H1 (cell line): Measurements from ENCODE around the gene VPS18. TPM values are rescaled to one million over a fixed set of nuclear protein-coding genes. Genes with fewer than 3 reads are reported as not detected.

Experiments
- CTCF ChIA-PET: fragments of 300-600 bp; sonication (Branson Sonifier 250); formaldehyde crosslinking; loops from one replicate; lab custom pipeline; 2021; ENCODE audit not compliant: partially characterized antibody; lab: Charles Lee
- POLR2A ChIA-PET: fragments of 300-600 bp; sonication (Branson Sonifier 250); formaldehyde crosslinking; loops from one replicate; lab custom pipeline; 2021; ENCODE audit warnings: inconsistent platforms; ENCODE audit not compliant: partially characterized antibody; lab: Charles Lee
- DNase-seq, 2 experiments: peaks; one replicate each; pipeline versions ENCODE4 v3.0.0 to v3.0.0-alpha.2; 2010 to 2022; ENCODE audit warnings: low spot score in 2 of 2, low read depth in 1 of 2, mixed read lengths in 1 of 2
- FAIRE-seq: peaks from 2 replicates; lab custom pipeline; 2011; peaks lifted over from hg19 to GRCh38; lab: Jason Lieb, UNC
- H2AFZ ChIP-seq: 2 replicates; pipeline ENCODE4 v1.8.1; 2012; ENCODE audit warnings: low read length, inconsistent platforms
- H2AK5ac ChIP-seq: 2 replicates; pipeline ENCODE4 v1.6.1; 2013; ENCODE audit warnings: low read depth, low read length
- H2BK120ac ChIP-seq: replicated peaks from 2 replicates; pipeline ENCODE3; 2013; ENCODE audit warnings: low read depth, low read length, inconsistent platforms
- H2BK12ac ChIP-seq: 2 replicates; pipeline ENCODE4 v1.6.1; 2013; ENCODE audit warnings: low read depth, low read length
- H2BK15ac ChIP-seq: 2 replicates; pipeline ENCODE4 v1.6.1; 2013; ENCODE audit warnings: low read length
- H2BK20ac ChIP-seq: 2 replicates; pipeline ENCODE4 v1.6.1; 2013; ENCODE audit warnings: low read length
- H2BK5ac ChIP-seq: 2 replicates; pipeline ENCODE4 v1.6.1; 2013; ENCODE audit warnings: low read depth, low read length
- H3K14ac ChIP-seq: 2 replicates; pipeline ENCODE4 v1.6.1; 2013; ENCODE audit warnings: inconsistent platforms; ENCODE audit not compliant: insufficient read length
- H3K18ac ChIP-seq: 2 replicates; pipeline ENCODE4 v1.6.1; 2013; ENCODE audit warnings: low read length; ENCODE audit errors: extremely low read depth
- H3K23ac ChIP-seq: 2 replicates; pipeline ENCODE4 v1.6.1; 2013; ENCODE audit warnings: inconsistent platforms; ENCODE audit not compliant: insufficient read length
- H3K23me2 ChIP-seq: 2 replicates; pipeline ENCODE4 v1.6.1; 2013; ENCODE audit warnings: low read depth, low read length
- H3K27ac ChIP-seq: 2 replicates; pipeline ENCODE4 v1.6.1; 2011; ENCODE audit warnings: low read depth, low read length, inconsistent platforms
- H3K27me3 ChIP-seq, 4 experiments: replicated peaks in 1 of 4; 1 replicate in 1 of 4; 2 replicates in 3 of 4; pipeline versions ENCODE4 v1.6.1 to v1.8.1; 2011 to 2013; ENCODE audit warnings: low read length in 3 of 4, mild to moderate bottlenecking in 3 of 4, inconsistent platforms in 2 of 4, mixed read lengths in 2 of 4, moderate library complexity in 1 of 4; ENCODE audit not compliant: control insufficient read depth in 3 of 4, insufficient read depth in 3 of 4; ENCODE audit errors: extremely low read depth in 1 of 4
- H3K36me3 ChIP-seq, 4 experiments: 2 replicates each; pipeline versions ENCODE4 v1.6.1 to v1.8.1; 2011 to 2013; ENCODE audit warnings: mild to moderate bottlenecking in 4 of 4, low read length in 3 of 4, moderate library complexity in 2 of 4, control low read depth in 1 of 4, inconsistent platforms in 1 of 4; ENCODE audit not compliant: insufficient read depth in 4 of 4, control insufficient read depth in 2 of 4
- H3K4ac ChIP-seq: replicated peaks from 2 replicates; pipeline ENCODE3; 2013; ENCODE audit warnings: low read length, low read depth, mixed read lengths, inconsistent platforms; ENCODE audit not compliant: insufficient read length
- H3K4me1 ChIP-seq, 4 experiments: replicated peaks in 1 of 4; 1 replicate in 1 of 4; 2 replicates in 3 of 4; pipeline versions ENCODE4 v1.6.1 to v1.8.1; 2011 to 2013; ENCODE audit warnings: low read length in 3 of 4, inconsistent platforms in 2 of 4, mixed read lengths in 1 of 4; ENCODE audit not compliant: insufficient read depth in 4 of 4, control insufficient read depth in 3 of 4
- H3K4me2 ChIP-seq, 2 experiments: 2 replicates each; pipeline versions ENCODE4 v1.6.1 to v1.8.1; 2011 to 2013; ENCODE audit warnings: low read depth in 2 of 2, low read length in 2 of 2, control low read depth in 1 of 2, inconsistent platforms in 1 of 2, mild to moderate bottlenecking in 1 of 2; ENCODE audit not compliant: insufficient read depth in 1 of 2
- H3K4me3 ChIP-seq, 4 experiments: fragments of 200-600, 300-600 bp in 1 of 4; sonication (generic), shearing (Covaris generic), sonication (Bioruptor Twin) in 1 of 4; 2 replicates each; pipeline versions ENCODE4 v1.5.1 to v1.8.1; 2011 to 2016; ENCODE audit warnings: low read length in 4 of 4, low read depth in 3 of 4, control low read depth in 2 of 4, inconsistent platforms in 2 of 4, mild to moderate bottlenecking in 2 of 4, mixed read lengths in 1 of 4, moderate library complexity in 1 of 4; ENCODE audit not compliant: insufficient read depth in 2 of 4; ENCODE audit errors: extremely low read depth in 1 of 4
- H3K56ac ChIP-seq: replicated peaks from 2 replicates; pipeline ENCODE3; 2013; ENCODE audit warnings: low read depth, mild to moderate bottlenecking, mixed read lengths, low read length, inconsistent platforms; ENCODE audit not compliant: insufficient read length
- H3K79me1 ChIP-seq: 2 replicates; pipeline ENCODE4 v1.6.1; 2013; ENCODE audit warnings: low read depth, low read length, control low read depth
- H3K79me2 ChIP-seq, 2 experiments: 2 replicates each; pipeline versions ENCODE4 v1.6.1 to v1.8.1; 2012 to 2013; ENCODE audit warnings: low read length in 2 of 2, mild to moderate bottlenecking in 2 of 2, inconsistent platforms in 1 of 2; ENCODE audit not compliant: insufficient read depth in 2 of 2, control insufficient read depth in 1 of 2
- H3K9ac ChIP-seq, 4 experiments: replicated peaks in 1 of 4; 1 replicate in 1 of 4; 2 replicates in 3 of 4; pipeline versions ENCODE4 v1.6.1 to v1.8.1; 2011 to 2013; ENCODE audit warnings: low read depth in 3 of 4, low read length in 3 of 4, control low read depth in 2 of 4, mild to moderate bottlenecking in 2 of 4, moderate library complexity in 2 of 4, inconsistent platforms in 1 of 4; ENCODE audit errors: extremely low read depth in 1 of 4
- H3K9me3 ChIP-seq, 2 experiments: 2 replicates each; pipeline versions ENCODE4 v1.6.1 to v1.8.1; 2012 to 2013; ENCODE audit warnings: mild to moderate bottlenecking in 2 of 2, moderate library complexity in 2 of 2, control low read depth in 1 of 2, inconsistent platforms in 1 of 2, low read depth in 1 of 2, low read length in 1 of 2, mixed read lengths in 1 of 2; ENCODE audit not compliant: insufficient read depth in 2 of 2
- H4K20me1 ChIP-seq, 2 experiments: replicated peaks in 1 of 2; 2 replicates each; pipeline versions ENCODE3 to v1.8.1; 2011 to 2013; ENCODE audit warnings: inconsistent platforms in 2 of 2, low read length in 2 of 2, mild to moderate bottlenecking in 1 of 2; ENCODE audit not compliant: insufficient read depth in 2 of 2, control insufficient read depth in 1 of 2
- H4K5ac ChIP-seq: 2 replicates; pipeline ENCODE4 v1.6.1; 2013; ENCODE audit warnings: low read length, low read depth, mixed read lengths, inconsistent platforms; ENCODE audit not compliant: insufficient read length
- H4K8ac ChIP-seq: 2 replicates; pipeline ENCODE4 v1.8.0; 2013; ENCODE audit warnings: mild to moderate bottlenecking, moderate library complexity, low read length, inconsistent platforms; ENCODE audit not compliant: insufficient read depth; ENCODE audit errors: extremely low read depth
- H4K91ac ChIP-seq: replicated peaks from 2 replicates; pipeline ENCODE3; 2013; ENCODE audit warnings: low read length, mixed read lengths, inconsistent platforms; ENCODE audit not compliant: insufficient read length
- TEAD4 ChIP-seq: IDR thresholded peaks from 2 replicates; pipeline ENCODE4 v1.6.1; 2012; ENCODE audit warnings: low read depth, low read length, inconsistent platforms, mixed read lengths
- WGBS, 2 experiments: shearing (Covaris generic) in 1 of 2; methylation state at CpG; one replicate each; pipeline versions ENCODE4 v1.1.6 to v1.1.7; 2013 to 2015; ENCODE audit warnings: low lambda C conversion rate in 2 of 2, mixed read lengths in 2 of 2, inconsistent platforms in 1 of 2, low coverage in 1 of 2, missing lambda C conversion rate in 1 of 2; ENCODE audit not compliant: insufficient replicate concordance in 2 of 2, insufficient coverage in 1 of 2, insufficient read length in 1 of 2; ENCODE audit errors: extremely low coverage in 1 of 2, missing lambda C conversion rate in 1 of 2; 5-methylcytosine and 5-hydroxymethylcytosine counted together
- polyA plus RNA-seq, 7 experiments: library from polyadenylated mRNA; depleted of rRNA in 3 of 7; stranded (reverse) in 5 of 7; unstranded in 2 of 7; fragments of >200 nt in 5 of 7; fragments of 200-250 nt in 2 of 7; gene quantifications; 1 replicate in 5 of 7; 2 replicates in 1 of 7; 4 replicates in 1 of 7; pipeline versions ENCODE4 v1.2.1 to v1.2.3, GENCODE V29; 2011 to 2013; ENCODE audit warnings: missing spikeins in 2 of 7, mixed read lengths in 2 of 7
- total RNA-seq: library from RNA; stranded (reverse); fragmentation: NEBNext Ultra II Directional; extraction: Animal tissue kit (Norgen Biotek cat#: 25700); gene quantifications from 2 replicates; pipeline ENCODE4 v1.2.1, GENCODE V29; 2021
- TF ChIP-seq, protein P1 (sequence below): IDR thresholded peaks from 2 replicates; pipeline ENCODE4 v1.6.1; 2012; ENCODE audit warnings: inconsistent platforms

Gene VPS18
- total and polyA plus RNA-seq, 2 of the 8 experiments (the other 6 are each of a cell fraction or from before 2014, with no cell fraction given) = 28.9 to 32.7 TPM

DNA sequence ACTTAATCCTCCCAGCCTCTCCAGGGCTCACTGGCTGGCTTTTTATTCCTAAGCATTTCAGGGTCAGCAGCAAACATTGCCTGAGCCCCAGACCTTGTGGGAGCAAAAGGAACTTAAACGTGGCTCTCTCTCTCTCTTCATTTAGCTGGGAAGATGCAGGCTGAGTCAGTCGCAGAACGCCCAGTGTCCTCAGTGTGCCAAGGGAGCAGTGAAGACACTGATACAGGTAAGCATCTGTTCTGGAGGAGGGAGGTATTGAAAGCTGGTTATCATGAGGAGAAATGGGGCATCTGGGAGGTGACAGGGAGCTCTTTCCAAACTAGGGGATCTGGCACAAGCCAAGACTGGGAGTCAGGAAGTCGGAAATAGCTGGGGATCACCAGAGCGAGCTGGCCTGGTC is 24.6 kb upstream of the VPS18 start:
- Histone ChIP-seq H3K79me1 (no peaks in the 10 kb centered on the region), H3K4me3 (no peak overlapping the region), H4K8ac (no peak overlapping the region), H3K23me2 (no peaks in the 10 kb centered on the region), H3K4me1 (peaks cover 0 to 18% (median 12%) of the 10 kb centered on the region in 4 experiments; a peak in 6 of 7 replicates), H2AFZ (no peak overlapping the region), H3K4me2 (no peak overlapping the region), H3K14ac (no peak overlapping the region), H2AK5ac (peak overlapping the region; percentile 56; the same call in 1 of the 2 replicates), H3K23ac (no peak overlapping the region), H2BK15ac (no peak overlapping the region), H4K5ac (no peak overlapping the region), H3K27me3 (0 out of 7 replicates have a peak, but pooled peaks cover 0 to 1% (median 0%) of the 10 kb centered on the region in 4 experiments), H4K91ac (no peak overlapping the region), H3K27ac (no peak overlapping the region), H3K18ac (no peak overlapping the region), H2BK20ac (no peak overlapping the region), H3K9ac (no peak overlapping the region), H2BK5ac (no peak overlapping the region), H2BK120ac (no peak overlapping the region), H3K79me2 (no peaks in the 10 kb centered on the region), H3K36me3 (no peaks in the 10 kb centered on the region), H3K56ac (no peak overlapping the region), H3K4ac (no peak overlapping the region), H4K20me1 (no peaks in the 10 kb centered on the region), H3K9me3 (no peaks in the 10 kb centered on the region), H2BK12ac (no peak overlapping the region)
- CTCF ChIA-PET = interaction anchor here (0.8 to 7.8 kb wide), 5 partner anchors 15 to 105 kb away, joined by 3 to 51 read pairs (median 3); partner anchors contain the start of gene VPS18
- TF ChIP-seq TEAD4 = no peak
- TF ChIP-seq, protein P1, sequence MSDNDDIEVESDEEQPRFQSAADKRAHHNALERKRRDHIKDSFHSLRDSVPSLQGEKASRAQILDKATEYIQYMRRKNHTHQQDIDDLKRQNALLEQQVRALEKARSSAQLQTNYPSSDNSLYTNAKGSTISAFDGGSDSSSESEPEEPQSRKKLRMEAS = no peak
- DNase-seq (no peak), FAIRE-seq (no peak)
- POLR2A ChIA-PET = interaction anchor here (0.7 to 3.4 kb wide), 6 partner anchors 12 to 83 kb away, joined by 3 to 10 read pairs (median 3); partner anchors contain the start of gene VPS18
- WGBS, 2 experiments = 88% methylated on average over 5 of the region's 5 CpGs; no CpG with 5 or more reads in 1 of the 2 experiments
